ENCODE results near the gene NIPAL4.

DNA sequence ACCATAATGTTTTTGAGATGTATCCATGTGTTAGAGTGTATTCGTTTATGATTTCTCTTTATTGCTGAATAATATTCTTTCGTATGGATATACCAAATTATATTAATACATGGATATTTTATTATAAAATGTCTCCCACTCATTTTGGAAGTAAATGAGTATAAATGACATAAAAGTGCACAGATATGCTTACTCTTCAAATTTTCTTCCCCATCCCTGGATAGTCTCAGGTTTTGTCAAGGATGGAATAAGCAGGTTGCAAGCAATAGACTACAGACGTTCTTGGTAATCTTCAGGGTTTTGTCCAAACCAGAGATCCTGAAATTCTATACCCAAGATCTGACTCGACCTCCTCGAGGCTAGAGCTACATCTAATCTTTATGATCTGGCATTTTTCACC, 50.7 kb downstream of the NIPAL4 start:
- TF ChIP-seq, protein P1, sequence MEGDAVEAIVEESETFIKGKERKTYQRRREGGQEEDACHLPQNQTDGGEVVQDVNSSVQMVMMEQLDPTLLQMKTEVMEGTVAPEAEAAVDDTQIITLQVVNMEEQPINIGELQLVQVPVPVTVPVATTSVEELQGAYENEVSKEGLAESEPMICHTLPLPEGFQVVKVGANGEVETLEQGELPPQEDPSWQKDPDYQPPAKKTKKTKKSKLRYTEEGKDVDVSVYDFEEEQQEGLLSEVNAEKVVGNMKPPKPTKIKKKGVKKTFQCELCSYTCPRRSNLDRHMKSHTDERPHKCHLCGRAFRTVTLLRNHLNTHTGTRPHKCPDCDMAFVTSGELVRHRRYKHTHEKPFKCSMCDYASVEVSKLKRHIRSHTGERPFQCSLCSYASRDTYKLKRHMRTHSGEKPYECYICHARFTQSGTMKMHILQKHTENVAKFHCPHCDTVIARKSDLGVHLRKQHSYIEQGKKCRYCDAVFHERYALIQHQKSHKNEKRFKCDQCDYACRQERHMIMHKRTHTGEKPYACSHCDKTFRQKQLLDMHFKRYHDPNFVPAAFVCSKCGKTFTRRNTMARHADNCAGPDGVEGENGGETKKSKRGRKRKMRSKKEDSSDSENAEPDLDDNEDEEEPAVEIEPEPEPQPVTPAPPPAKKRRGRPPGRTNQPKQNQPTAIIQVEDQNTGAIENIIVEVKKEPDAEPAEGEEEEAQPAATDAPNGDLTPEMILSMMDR (conservative IDR thresholded peaks at IDR 0.05; ENCODE audit: low read length) = no peak
- TF ChIP-seq EZH2phosphoT487 (IDR thresholded peaks at IDR 0.05; ENCODE audit: borderline replicate concordance, low read depth, low read length) = no peak

All from OCI-LY7 (cell line).